Mucosa of stomach (tissue), 1 donor: ENCODE measurements around the gene TMEM43.

ENCODE experiments used
- H3K27me3 ChIP-seq: one replicate; pipeline ENCODE4 v1.7.0; 2013; ENCODE audit warnings: mild to moderate bottlenecking, low read length; ENCODE audit not compliant: control insufficient read depth, insufficient read depth
- H3K36me3 ChIP-seq: one replicate; pipeline ENCODE4 v1.7.0; 2013; ENCODE audit warnings: low read length; ENCODE audit not compliant: control insufficient read depth, insufficient read depth
- H3K4me1 ChIP-seq: one replicate; pipeline ENCODE4 v1.7.0; 2013; ENCODE audit warnings: mild to moderate bottlenecking, low read length; ENCODE audit not compliant: control insufficient read depth, insufficient read depth
- H3K4me3 ChIP-seq: one replicate; pipeline ENCODE4 v1.7.0; 2013; ENCODE audit warnings: low read length
- H3K9ac ChIP-seq: one replicate; pipeline ENCODE4 v1.7.0; 2013; ENCODE audit warnings: mild to moderate bottlenecking, low read length, moderate library complexity
- H3K9me3 ChIP-seq: one replicate; pipeline ENCODE4 v1.7.0; 2013; ENCODE audit warnings: mild to moderate bottlenecking, low read length, moderate library complexity; ENCODE audit not compliant: control insufficient read depth
- donor health status: Pancreatic carcinoma.

Gene TMEM43

DNA sequence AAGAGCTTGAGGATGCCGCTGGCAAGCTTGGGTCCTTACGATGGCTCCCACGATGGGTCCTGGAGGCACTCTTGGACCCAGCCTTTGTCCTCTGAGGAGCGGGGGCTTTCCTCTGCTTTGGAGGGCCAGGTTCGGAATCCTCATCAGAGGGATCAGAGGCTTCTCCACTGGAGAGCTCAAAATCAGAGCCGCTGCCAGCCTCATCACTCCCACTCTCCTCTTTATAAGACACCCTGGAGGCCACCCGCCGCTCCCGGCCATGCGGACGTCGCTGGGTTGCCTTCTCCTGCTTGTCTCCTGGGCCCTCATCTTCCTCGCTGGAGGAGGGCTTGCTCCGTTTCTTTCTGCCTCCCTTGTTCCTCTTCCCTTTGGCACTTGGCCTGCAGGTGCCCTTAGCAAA is 33.5 kb downstream of the TMEM43 start:
- no peak overlapping the region for H3K4me3 ChIP-seq
- peaks cover 6% of the 10 kb centered on the region for H3K36me3 ChIP-seq
- H3K4me1 ChIP-seq = no peaks in the 10 kb centered on the region
- H3K9ac ChIP-seq = no peak overlapping the region
- no peaks in the 10 kb centered on the region for H3K27me3 ChIP-seq
- H3K9me3 ChIP-seq = no peaks in the 10 kb centered on the region

DNA sequence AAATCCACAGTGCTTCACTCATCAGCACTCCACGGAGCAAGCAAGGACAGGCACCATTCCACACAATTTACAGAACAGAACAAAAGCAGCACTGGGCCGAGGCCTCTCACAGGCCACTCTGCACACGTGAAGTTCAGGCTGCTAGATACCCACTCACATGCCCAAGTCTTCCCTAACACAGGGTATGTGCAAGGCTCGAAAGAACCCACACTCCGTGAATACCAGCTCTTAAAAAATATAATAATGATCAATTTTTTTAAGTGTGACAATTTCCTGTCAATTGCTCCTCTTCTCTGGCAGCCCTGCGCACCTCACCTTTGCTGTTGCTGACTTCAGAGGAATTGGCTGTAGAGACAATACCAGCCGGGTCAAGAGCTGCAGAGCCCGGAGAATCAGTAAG is 34.6 kb downstream of the TMEM43 start:
- H3K27me3 ChIP-seq = no peaks in the 10 kb centered on the region
- H3K9me3 ChIP-seq = no peaks in the 10 kb centered on the region
- H3K4me1 ChIP-seq = no peaks in the 10 kb centered on the region
- no peak overlapping the region for H3K4me3 ChIP-seq
- H3K36me3 ChIP-seq = peaks cover 6% of the 10 kb centered on the region
- no peak overlapping the region for H3K9ac ChIP-seq

DNA sequence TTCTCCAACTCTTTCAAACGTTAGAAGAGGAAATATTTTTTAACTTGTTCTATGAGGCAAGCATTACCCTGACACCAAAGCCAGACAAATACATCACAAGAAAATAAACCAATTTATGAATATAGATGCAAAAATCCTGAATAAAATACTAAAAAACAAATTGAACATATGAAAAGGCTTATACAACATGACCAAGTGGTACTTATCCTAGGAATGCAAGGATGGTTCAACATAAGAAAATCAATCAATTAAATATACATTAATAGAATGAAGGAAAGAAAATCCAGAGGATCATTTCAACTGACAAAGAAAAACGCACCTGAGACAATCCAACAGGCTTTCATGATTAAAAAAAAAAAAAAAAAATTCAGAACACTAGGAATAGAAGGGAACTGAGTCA is 36.4 kb downstream of the TMEM43 start:
- Histone ChIP-seq H3K4me3 (no peak overlapping the region), H3K9me3 (no peaks in the 10 kb centered on the region), H3K4me1 (no peaks in the 10 kb centered on the region), H3K9ac (no peak overlapping the region), H3K27me3 (no peaks in the 10 kb centered on the region), H3K36me3 (peaks cover 10% of the 10 kb centered on the region)

DNA sequence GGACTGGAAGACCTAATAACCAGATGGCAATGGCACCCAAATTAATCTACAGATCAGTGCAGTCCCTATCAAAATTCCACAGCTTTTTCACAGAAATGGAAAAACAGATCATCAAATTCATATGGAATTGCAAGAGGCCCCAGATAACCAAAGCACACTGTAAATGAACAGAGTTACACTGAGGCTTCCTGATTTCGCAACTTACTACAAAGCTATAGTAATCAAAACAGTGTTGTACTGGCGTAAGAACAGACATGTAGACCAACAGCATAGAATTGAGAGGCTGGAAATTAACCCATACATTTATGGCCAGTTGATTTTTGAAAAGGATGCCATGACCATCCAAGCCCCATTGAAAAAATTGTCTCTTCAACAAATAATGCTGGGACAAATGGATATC is 37.3 kb downstream of the TMEM43 start:
- peaks cover 12% of the 10 kb centered on the region for H3K36me3 ChIP-seq
- no peaks in the 10 kb centered on the region for H3K9me3 ChIP-seq
- H3K9ac ChIP-seq = no peak overlapping the region
- H3K4me1 ChIP-seq = no peaks in the 10 kb centered on the region
- no peaks in the 10 kb centered on the region for H3K27me3 ChIP-seq
- no peak overlapping the region for H3K4me3 ChIP-seq

DNA sequence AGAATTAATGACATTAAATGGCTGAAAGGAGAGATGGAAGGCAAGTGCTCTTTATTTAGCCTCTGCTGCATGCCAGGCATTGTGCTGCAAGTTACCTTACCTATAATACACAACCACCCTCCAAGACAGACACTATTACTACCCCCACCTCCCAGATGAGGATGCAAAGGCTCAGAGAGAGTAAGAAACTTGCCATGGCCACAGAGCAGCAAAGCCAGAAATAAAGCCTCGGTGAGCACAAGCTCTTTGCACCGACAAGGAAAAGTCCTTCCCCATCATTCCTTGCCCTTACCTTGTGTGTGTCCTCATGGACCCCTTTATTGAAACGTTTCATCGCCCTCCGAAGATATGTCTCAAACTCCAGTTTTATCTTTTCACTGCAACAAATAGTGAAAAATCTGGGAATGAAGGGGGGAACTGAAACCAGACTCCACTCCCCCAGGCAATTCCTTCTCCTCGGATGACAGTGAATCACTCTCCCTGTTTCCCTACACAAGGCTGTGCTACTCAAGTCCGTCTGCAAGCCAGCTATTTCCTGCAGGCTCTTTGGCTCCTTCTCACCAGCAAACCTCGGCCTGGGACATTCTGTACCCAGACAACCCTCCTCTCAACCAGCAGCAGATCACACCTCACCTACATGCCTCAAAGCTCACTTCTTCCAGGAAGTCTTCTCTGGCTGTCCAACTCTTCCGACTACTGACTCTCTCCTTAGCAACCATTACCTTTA is 42.2 kb downstream of the TMEM43 start:
- Histone ChIP-seq H3K27me3 (no peaks in the 10 kb centered on the region), H3K36me3 (peaks cover 8% of the 10 kb centered on the region), H3K9ac (no peak overlapping the region), H3K4me1 (no peaks in the 10 kb centered on the region), H3K4me3 (no peak overlapping the region), H3K9me3 (no peaks in the 10 kb centered on the region)

DNA sequence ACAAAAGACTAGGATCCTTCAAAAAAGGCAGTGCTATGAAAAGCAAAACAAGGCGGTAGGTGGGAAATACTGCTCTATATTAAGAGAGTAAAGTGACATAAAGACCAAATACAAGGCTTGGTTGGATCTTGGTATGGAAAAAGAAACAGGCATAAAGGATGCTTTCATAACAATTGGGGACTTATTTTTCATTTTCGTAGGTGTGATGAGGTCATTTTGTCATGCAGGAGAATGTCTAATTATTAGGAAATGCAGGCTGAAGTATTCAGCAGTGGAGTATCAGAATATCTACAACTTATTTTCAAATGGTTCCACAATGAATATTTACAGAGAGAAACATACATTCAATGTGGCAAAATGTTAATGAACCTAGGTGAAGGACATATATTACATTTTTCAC is 44.6 kb downstream of the TMEM43 start:
- Histone ChIP-seq H3K9me3 (no peaks in the 10 kb centered on the region), H3K36me3 (peaks cover 8% of the 10 kb centered on the region), H3K27me3 (no peaks in the 10 kb centered on the region), H3K4me1 (no peaks in the 10 kb centered on the region), H3K4me3 (no peak overlapping the region), H3K9ac (no peak overlapping the region)

DNA sequence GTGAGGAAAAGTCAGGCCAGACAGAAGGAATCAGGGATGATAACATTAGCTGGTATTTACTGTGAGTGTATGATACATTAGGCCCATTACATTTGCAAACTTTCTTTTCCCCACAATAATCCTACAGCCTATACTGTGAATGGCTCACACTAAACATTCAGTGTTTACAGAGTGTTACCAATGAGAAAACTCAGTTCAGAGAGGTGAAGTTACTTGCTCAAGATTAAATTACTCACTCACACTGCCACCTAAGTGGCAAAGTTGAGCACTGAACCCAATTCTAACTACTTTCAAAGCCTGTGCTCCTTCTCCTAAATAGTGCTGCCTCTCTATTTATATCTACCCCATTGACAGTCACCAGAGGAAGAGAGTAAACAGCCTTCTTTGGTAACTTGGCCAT is 45.0 kb downstream of the TMEM43 start:
- H3K27me3 ChIP-seq = no peaks in the 10 kb centered on the region
- peaks cover 8% of the 10 kb centered on the region for H3K36me3 ChIP-seq
- H3K4me1 ChIP-seq = no peaks in the 10 kb centered on the region
- H3K9ac ChIP-seq = no peak overlapping the region
- H3K4me3 ChIP-seq = no peak overlapping the region
- no peaks in the 10 kb centered on the region for H3K9me3 ChIP-seq

DNA sequence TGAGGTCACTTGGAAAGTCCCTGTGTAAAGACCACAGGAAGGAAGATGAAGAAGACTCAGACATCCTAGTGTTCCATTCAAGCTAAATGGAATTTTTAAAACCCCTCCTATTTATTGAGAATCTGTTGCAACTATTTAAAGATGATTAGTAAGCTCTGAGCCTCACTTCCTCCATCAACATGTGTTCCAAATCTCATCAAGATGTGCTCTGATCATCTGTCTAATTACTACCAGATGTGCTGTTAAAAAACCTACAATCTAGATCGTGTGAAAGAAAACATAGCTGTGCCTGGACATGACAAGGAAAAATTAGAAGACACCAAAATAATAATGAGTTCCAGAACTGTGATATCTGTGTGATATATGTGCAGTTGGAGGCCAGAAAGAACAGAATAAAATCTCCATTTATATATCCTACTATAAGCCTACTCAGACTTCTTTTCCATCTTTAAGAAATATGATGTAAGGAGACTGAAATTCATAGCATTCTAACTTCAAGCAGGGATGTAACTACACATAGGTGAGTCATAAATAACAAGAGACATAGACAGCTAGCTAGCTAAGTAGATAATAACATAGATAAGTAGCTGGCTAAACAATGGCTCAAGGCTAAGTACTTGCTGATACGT is 45.8 kb downstream of the TMEM43 start:
- Histone ChIP-seq H3K27me3 (no peaks in the 10 kb centered on the region), H3K36me3 (peaks cover 5% of the 10 kb centered on the region), H3K4me1 (no peaks in the 10 kb centered on the region), H3K9me3 (no peaks in the 10 kb centered on the region), H3K4me3 (no peak overlapping the region), H3K9ac (no peak overlapping the region)

DNA sequence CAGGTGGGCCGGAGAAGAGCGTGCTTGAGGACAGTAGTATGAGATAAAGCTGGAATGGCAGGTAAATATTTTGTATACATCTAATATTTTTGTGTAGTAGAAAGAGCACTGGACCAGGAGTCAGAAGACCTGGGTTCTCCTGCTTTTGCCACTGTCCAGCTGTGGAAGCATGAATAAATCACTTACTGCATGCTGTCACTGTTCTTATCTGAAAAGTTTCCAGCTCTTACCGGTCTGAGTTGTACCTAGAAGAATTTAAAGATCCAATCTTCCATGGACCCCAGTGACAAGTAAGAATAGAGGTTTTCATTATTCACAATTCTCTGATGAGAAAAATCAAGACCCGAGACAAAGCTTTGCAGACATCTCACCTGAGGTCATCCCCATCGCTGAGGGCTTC is 47.6 kb downstream of the TMEM43 start:
- Histone ChIP-seq H3K9ac (no peak overlapping the region), H3K27me3 (no peaks in the 10 kb centered on the region), H3K4me3 (no peak overlapping the region), H3K9me3 (no peaks in the 10 kb centered on the region), H3K4me1 (peaks cover 5% of the 10 kb centered on the region), H3K36me3 (no peaks in the 10 kb centered on the region)

DNA sequence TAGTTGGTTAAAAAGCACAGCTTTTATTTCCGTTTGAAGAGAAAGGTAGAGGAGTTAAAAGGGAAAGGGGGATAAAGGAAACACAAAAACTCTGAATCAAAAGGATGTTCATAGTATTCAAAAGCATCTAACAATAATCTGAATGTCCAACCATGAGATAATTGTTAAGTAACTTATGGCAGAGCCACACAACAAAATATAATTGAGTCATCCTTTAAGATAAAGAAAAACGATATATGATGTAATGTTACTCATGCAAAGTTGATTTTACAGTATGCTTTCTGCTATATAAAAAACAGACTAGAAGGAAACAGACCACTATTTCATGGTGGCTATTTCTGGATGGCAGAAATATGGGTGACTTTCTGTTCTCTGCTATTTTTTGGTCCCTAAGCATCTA is 49.6 kb downstream of the TMEM43 start:
- Histone ChIP-seq H3K27me3 (no peaks in the 10 kb centered on the region), H3K4me1 (peaks cover 12% of the 10 kb centered on the region), H3K36me3 (no peaks in the 10 kb centered on the region), H3K9ac (no peak overlapping the region), H3K9me3 (no peaks in the 10 kb centered on the region), H3K4me3 (no peak overlapping the region)

DNA sequence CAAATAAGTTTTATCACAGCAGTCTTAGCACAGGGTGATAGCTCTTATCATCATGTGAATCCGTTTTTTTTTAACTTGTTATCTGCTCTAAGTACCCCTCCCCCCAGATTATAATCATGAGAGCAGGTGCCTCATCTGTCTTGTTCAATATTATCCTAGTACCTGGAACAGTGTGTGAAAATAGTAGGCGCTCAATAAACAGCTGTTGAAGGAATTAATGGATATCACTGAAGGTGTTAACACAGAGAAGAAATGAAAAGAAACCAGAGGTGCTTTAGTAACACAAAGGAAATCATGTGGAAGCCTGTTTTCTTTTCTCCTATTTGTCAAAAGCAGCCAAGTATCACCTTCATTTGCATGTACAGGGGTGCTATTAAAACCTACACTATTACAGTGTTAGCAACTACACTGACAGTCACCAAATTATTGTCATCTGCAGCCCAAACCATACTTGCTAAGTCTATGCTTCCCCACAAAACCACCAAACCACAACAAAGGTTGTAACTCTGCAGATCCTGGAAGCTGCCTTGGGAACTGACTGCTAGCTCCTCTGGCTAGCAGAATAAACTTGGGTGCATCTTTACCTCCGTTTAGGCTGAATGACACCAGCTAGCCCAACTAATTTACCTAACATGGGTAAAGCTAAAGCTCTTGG is 50.7 kb downstream of the TMEM43 start:
- Histone ChIP-seq H3K9me3 (no peaks in the 10 kb centered on the region), H3K27me3 (no peaks in the 10 kb centered on the region), H3K4me3 (no peak overlapping the region), H3K4me1 (peaks cover 14% of the 10 kb centered on the region), H3K36me3 (no peaks in the 10 kb centered on the region), H3K9ac (no peak overlapping the region)

DNA sequence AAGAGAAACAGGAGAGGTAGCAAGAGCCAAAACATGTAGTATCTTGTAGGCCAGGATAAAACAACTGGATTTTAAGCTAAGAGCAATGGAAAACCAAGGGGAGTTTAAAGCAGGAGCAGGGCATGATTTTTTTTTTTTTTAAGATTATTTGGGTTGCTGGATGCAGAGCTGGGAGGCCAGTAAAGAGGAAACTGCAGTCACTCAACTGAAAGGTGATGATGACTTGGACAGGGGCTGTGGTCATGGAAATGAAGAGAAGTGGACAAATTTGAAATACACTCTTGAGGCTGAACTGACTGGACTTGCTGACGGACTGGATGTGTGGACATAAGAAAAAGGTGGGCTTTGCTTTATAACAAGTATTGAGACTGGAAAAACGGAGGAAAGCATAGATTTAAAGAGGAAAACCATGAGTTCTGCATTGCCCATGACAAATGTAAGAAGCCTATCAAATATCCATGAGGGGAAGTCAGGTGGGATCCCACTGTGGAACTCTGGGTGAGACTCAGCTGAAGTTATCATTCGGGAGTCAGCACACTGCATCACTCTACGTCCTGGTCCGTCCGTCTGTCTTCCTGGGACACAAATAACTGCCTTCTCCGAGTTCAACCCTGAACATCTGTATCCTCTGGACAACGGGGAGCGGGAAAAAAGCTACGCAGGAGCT is 52.9 kb downstream of the TMEM43 start:
- Histone ChIP-seq H3K4me1 (peaks cover 14% of the 10 kb centered on the region), H3K36me3 (no peaks in the 10 kb centered on the region), H3K27me3 (no peaks in the 10 kb centered on the region), H3K9ac (peak overlapping the region; percentile 88), H3K9me3 (no peaks in the 10 kb centered on the region), H3K4me3 (peak overlapping the region; percentile 93)
